OCI-LY1 (cell line): Measurements from ENCODE around the gene DSE.

Experiments used
- CTCF ChIP-seq: fragments of 200-600 bp; sonication (generic), shearing (Covaris generic); IDR thresholded peaks from 2 replicates; pipeline ENCODE4 v1.5.1; 2017; ENCODE audit warnings: mild to moderate bottlenecking, antibody characterized with exemption, low read length, moderate library complexity, mixed read lengths
- EZH2 ChIP-seq: fragments of 200-600 bp; sonication (generic), shearing (Covaris generic); IDR thresholded peaks from 2 replicates; pipeline ENCODE4 v1.8.0; 2017; ENCODE audit warnings: borderline replicate concordance, mixed run types, mild to moderate bottlenecking, antibody characterized with exemption, low read length, moderate library complexity, mixed read lengths

DNA sequence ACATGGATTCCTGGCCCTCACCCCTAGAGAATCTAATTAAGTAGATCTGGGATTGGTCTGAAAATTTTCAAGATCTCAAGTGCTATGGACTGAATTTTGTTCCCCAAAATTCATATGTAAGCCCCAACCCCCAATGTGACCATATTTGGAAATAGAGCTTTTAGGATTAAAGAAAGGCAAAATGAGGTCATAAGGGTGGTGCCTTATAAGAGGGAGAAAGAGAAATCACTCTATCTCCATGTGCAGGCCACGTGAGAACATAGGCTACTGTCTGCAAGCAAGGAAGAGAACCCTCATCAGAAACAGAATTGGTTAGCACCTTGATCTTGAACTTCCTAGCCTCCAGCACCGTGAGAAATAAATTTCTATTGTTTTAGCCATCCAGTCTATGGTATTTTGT lies 8.5 kb upstream of the DSE start:
- TF ChIP-seq EZH2 (no peak), CTCF (no peak)
